B cell (primary cell): Measurements from ENCODE around the gene CEP131. TPM values are rescaled to one million over a fixed set of nuclear protein-coding genes. Genes with fewer than 3 reads are reported as not detected.

Experiments
- ATAC-seq: fragments of 200-7000 bp; cut with Tn5 transposase; one replicate; pipeline ENCODE4 v1.10.0; 2021; ENCODE audit warnings: low read depth, mild to moderate bottlenecking, moderate number of reproducible peaks, moderate library complexity
- CTCF ChIA-PET: fragments of 350-600 bp; sonication (Branson Sonifier 250); formaldehyde crosslinking; loops from one replicate; lab custom pipeline; 2021; ENCODE audit warnings: antibody characterized with exemption, inconsistent platforms; lab: Charles Lee
- POLR2A ChIA-PET: fragments of 350-600 bp; sonication (Branson Sonifier 250); formaldehyde crosslinking; loops from one replicate; lab custom pipeline; 2021; ENCODE audit warnings: antibody characterized with exemption; lab: Charles Lee
- DNase-seq: peaks from one replicate; pipeline ENCODE4 v3.0.0; 2013
- H2AFZ ChIP-seq: 2 replicates; pipeline ENCODE4 v1.6.1; 2012; ENCODE audit warnings: mild to moderate bottlenecking, low read depth, low read length; ENCODE audit not compliant: insufficient read depth, poor library complexity, severe bottlenecking
- H3K27ac ChIP-seq, 2 donors: 1 replicate in 1 of 2; 2 replicates in 1 of 2; pipeline ENCODE4 v1.5.1; 2012 to 2013; ENCODE audit warnings: low read length in 2 of 2, mild to moderate bottlenecking in 2 of 2, moderate library complexity in 1 of 2
- H3K27me3 ChIP-seq, 4 experiments: fragments of 200-600 bp in 1 of 4; sonication (generic) in 1 of 4; replicated peaks in 1 of 4; 1 replicate in 2 of 4; 2 replicates in 2 of 4; pipeline versions ENCODE4 v1.6.1 to v1.7.0; 2013 to 2016; ENCODE audit warnings: low read length in 3 of 4, mild to moderate bottlenecking in 2 of 4, mixed read lengths in 1 of 4, moderate library complexity in 1 of 4; ENCODE audit not compliant: insufficient read depth in 4 of 4, control insufficient read depth in 3 of 4; ENCODE audit errors: control extremely low read depth in 1 of 4
- H3K36me3 ChIP-seq, 2 experiments: replicated peaks in 1 of 2; 1 replicate in 1 of 2; 2 replicates in 1 of 2; pipeline versions ENCODE4 v1.6.1 to v1.7.1; 2013; ENCODE audit warnings: low read length in 1 of 2; ENCODE audit not compliant: insufficient read depth in 2 of 2, control insufficient read depth in 1 of 2; ENCODE audit errors: control extremely low read depth in 1 of 2, extremely low read depth in 1 of 2
- H3K4me1 ChIP-seq, 2 donors: fragments of 200-600 bp in 1 of 2; sonication (generic) in 1 of 2; 1 replicate in 1 of 2; 2 replicates in 1 of 2; pipeline versions ENCODE4 v1.5.1 to v1.6.1; 2013 to 2017; ENCODE audit warnings: low read length in 2 of 2; ENCODE audit not compliant: control insufficient read depth in 2 of 2, insufficient read depth in 2 of 2
- H3K4me2 ChIP-seq: replicated peaks from 2 replicates; pipeline ENCODE3; 2012; ENCODE audit warnings: mild to moderate bottlenecking, low read depth, low read length; ENCODE audit not compliant: poor library complexity, severe bottlenecking
- H3K4me3 ChIP-seq, 5 experiments: fragments of 200-600 bp in 1 of 5; sonication (generic) in 1 of 5; 1 replicate in 3 of 5; 2 replicates in 2 of 5; pipeline versions ENCODE4 v1.5.1 to v1.7.0; 2011 to 2016; ENCODE audit warnings: low read length in 4 of 5, mild to moderate bottlenecking in 4 of 5, low read depth in 2 of 5, control low read depth in 1 of 5, moderate library complexity in 1 of 5; ENCODE audit not compliant: insufficient read depth in 1 of 5; ENCODE audit errors: control extremely low read depth in 1 of 5, extremely low read depth in 1 of 5
- H3K79me2 ChIP-seq: fragments of 200-600 bp; sonication (generic); one replicate; pipeline ENCODE4 v1.6.0; 2016; ENCODE audit warnings: low read length; ENCODE audit not compliant: control insufficient read depth, insufficient read depth
- H3K9ac ChIP-seq: fragments of 200-600 bp; sonication (generic); 2 replicates; pipeline ENCODE4 v1.6.1; 2017; ENCODE audit warnings: mild to moderate bottlenecking, low read length, moderate library complexity
- H3K9me3 ChIP-seq, 3 donors: one replicate each; pipeline versions ENCODE4 v1.6.1 to v1.7.1; 2013; ENCODE audit warnings: low read length in 2 of 3; ENCODE audit not compliant: control insufficient read depth in 2 of 3, insufficient read depth in 1 of 3; ENCODE audit errors: control extremely low read depth in 1 of 3
- H4K20me1 ChIP-seq: 2 replicates; pipeline ENCODE4 v1.6.0; 2012; ENCODE audit warnings: mild to moderate bottlenecking, low read length; ENCODE audit not compliant: insufficient read depth, control insufficient read depth, poor library complexity, severe bottlenecking
- H3K27ac Mint-ChIP-seq: one replicate; pipeline ENCODE4 v1.8.0; 2021; ENCODE audit warnings: mixed read lengths
- H3K27me3 Mint-ChIP-seq: one replicate; pipeline ENCODE4 v1.8.0; 2021; ENCODE audit warnings: mixed read lengths
- H3K4me1 Mint-ChIP-seq: one replicate; pipeline ENCODE4 v1.8.0; 2021; ENCODE audit warnings: mixed read lengths
- H3K4me3 Mint-ChIP-seq: one replicate; pipeline ENCODE4 v1.8.0; 2021; ENCODE audit warnings: mixed read lengths
- H3K9me3 Mint-ChIP-seq: one replicate; pipeline ENCODE4 v1.8.0; 2022; ENCODE audit warnings: mixed read lengths; ENCODE audit not compliant: insufficient read depth
- EZH2 ChIP-seq: IDR thresholded peaks from 2 replicates; pipeline ENCODE4 v1.6.1; 2012; ENCODE audit warnings: borderline replicate concordance, low read depth, mild to moderate bottlenecking, moderate library complexity, low read length; ENCODE audit not compliant: insufficient read depth, poor library complexity, severe bottlenecking
- WGBS: methylation state at CpG from one replicate; pipeline ENCODE4 v1.1.5; 2013; ENCODE audit warnings: missing lambda C conversion rate; ENCODE audit not compliant: insufficient coverage; 5-methylcytosine and 5-hydroxymethylcytosine counted together
- intact Hi-C: fragments of 100-400 bp; cut with micrococcal nuclease; formaldehyde crosslinking; loops from one replicate; pipeline ENCODE4 v1.10.0; 2022
- polyA plus RNA-seq: library from polyadenylated mRNA; depleted of rRNA; stranded (reverse); fragments of >200 nt; gene quantifications from 2 replicates; pipeline ENCODE4 v1.2.3, GENCODE V29; 2012
- total RNA-seq, 2 donors: library from RNA; stranded (reverse); fragments of 120-200 nt in 1 of 2; gene quantifications; 1 replicate in 1 of 2; 2 replicates in 1 of 2; pipeline versions ENCODE4 v1.2.3 to v1.2.4, GENCODE V29; 2013 to 2022
- TF ChIP-seq, protein P1 (sequence below): fragments of 200-600 bp; IDR thresholded peaks from one replicate; pipeline ENCODE4 v1.8.0; 2022; ENCODE audit warnings: antibody characterized with exemption, mild to moderate bottlenecking

Gene CEP131
- total and polyA plus RNA-seq, 2 donors (not counting 1 experiment from before 2014, with no cell fraction given), result 18.8 to 25.5 TPM

GRCh38 chr17:81166033-81166492 lies 56.7 kb downstream of the CEP131 start, which contains the start of gene AATK:
Gene AATK (minus strand): TSS chr17:81166221. CDS start chr17:81165992, 229 bp downstream.
- peak within 1 kb of the TSS; percentile 26 for H3K4me3 Mint-ChIP-seq
- Histone ChIP-seq H3K27me3 (peaks cover 0 to 46% (median 12%) of the 10 kb centered on the region in 4 experiments), H2AFZ (no peak within 1 kb of the TSS), H3K27ac (no peak within 1 kb of the TSS), H3K4me3 (peak within 1 kb of the TSS in 1 of 5 experiments; percentile 8), H3K9ac (peak within 1 kb of the TSS; percentile 42), H4K20me1 (no peaks in the 10 kb centered on the region), H3K79me2 (no peaks in the 10 kb centered on the region), H3K9me3 (peaks cover 0 to 8% (median 0%) of the 10 kb centered on the region in 3 donors), H3K4me1 (peaks cover 7 to 10% of the 10 kb centered on the region in 2 donors), H3K36me3 (no peaks in the 10 kb centered on the region), H3K4me2 (peak within 1 kb of the TSS; percentile 71)
- intact Hi-C loops, result no loop called here
- DNase-seq, result no peak
- ChIA-PET POLR2A (no interaction called here), CTCF (no interaction called here)
- no peak within 1 kb of the TSS for H3K27ac Mint-ChIP-seq
- peaks cover 22% of the 10 kb centered on the region for H3K27me3 Mint-ChIP-seq
- TF ChIP-seq EZH2, result no peak
- TF ChIP-seq, protein P1, sequence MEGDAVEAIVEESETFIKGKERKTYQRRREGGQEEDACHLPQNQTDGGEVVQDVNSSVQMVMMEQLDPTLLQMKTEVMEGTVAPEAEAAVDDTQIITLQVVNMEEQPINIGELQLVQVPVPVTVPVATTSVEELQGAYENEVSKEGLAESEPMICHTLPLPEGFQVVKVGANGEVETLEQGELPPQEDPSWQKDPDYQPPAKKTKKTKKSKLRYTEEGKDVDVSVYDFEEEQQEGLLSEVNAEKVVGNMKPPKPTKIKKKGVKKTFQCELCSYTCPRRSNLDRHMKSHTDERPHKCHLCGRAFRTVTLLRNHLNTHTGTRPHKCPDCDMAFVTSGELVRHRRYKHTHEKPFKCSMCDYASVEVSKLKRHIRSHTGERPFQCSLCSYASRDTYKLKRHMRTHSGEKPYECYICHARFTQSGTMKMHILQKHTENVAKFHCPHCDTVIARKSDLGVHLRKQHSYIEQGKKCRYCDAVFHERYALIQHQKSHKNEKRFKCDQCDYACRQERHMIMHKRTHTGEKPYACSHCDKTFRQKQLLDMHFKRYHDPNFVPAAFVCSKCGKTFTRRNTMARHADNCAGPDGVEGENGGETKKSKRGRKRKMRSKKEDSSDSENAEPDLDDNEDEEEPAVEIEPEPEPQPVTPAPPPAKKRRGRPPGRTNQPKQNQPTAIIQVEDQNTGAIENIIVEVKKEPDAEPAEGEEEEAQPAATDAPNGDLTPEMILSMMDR, result no peak
- 1% methylated on average over 28 of the region's 62 CpGs for WGBS
- ATAC-seq, result no peak
- no peaks in the 10 kb centered on the region for H3K9me3 Mint-ChIP-seq
- H3K4me1 Mint-ChIP-seq, result peaks cover 4% of the 10 kb centered on the region

- H3K4me3 Mint-ChIP-seq, result peak within 1 kb of the TSS; percentile 45
These were observed 57.3 kb downstream of the CEP131 start, which contains the start of gene PVALEF for GRCh38 chr17:81165246-81166032. Gene PVALEF (plus strand): TSS chr17:81165507. CDS start chr17:81181227, 15,720 bp downstream.

More at GRCh38 chr17:81165246-81166032, 57.3 kb downstream of the CEP131 start, which contains the start of gene PVALEF:
- H3K27ac Mint-ChIP-seq, result no peak within 1 kb of the TSS
- WGBS, result 34% methylated on average over 44 of the region's 46 CpGs
- Histone ChIP-seq H3K36me3 (no peaks in the 10 kb centered on the region), H2AFZ (no peak within 1 kb of the TSS), H3K4me2 (peak within 1 kb of the TSS; percentile 71), H3K4me1 (peaks cover 8 to 10% of the 10 kb centered on the region in 2 donors), H3K9me3 (peaks cover 0 to 8% (median 0%) of the 10 kb centered on the region in 3 donors), H3K79me2 (no peaks in the 10 kb centered on the region), H3K4me3 (peak within 1 kb of the TSS in 1 of 5 experiments; percentile 8), H3K27ac (no peak within 1 kb of the TSS), H4K20me1 (no peaks in the 10 kb centered on the region), H3K9ac (peak within 1 kb of the TSS; percentile 42), H3K27me3 (peaks cover 0 to 46% (median 14%) of the 10 kb centered on the region in 4 experiments)
- DNase-seq (no peak), ATAC-seq (no peak)
- H3K4me1 Mint-ChIP-seq, result peaks cover 4% of the 10 kb centered on the region
- TF ChIP-seq, protein P1, result no peak
- no peak for TF ChIP-seq EZH2
- peaks cover 24% of the 10 kb centered on the region for H3K27me3 Mint-ChIP-seq
- ChIA-PET POLR2A (no interaction called here), CTCF (no interaction called here)
- H3K9me3 Mint-ChIP-seq, result no peaks in the 10 kb centered on the region
- intact Hi-C loops, result no loop called here
